H7 (cell line): ENCODE data around the gene ANKRD13D. TPM values are rescaled to one million over a fixed set of nuclear protein-coding genes. Genes with fewer than 3 reads are reported as not detected.

ENCODE experiments used
- DNase-seq: peaks from one replicate; pipeline ENCODE4 v3.0.0; 2012
- H3K27me3 ChIP-seq: 2 replicates; pipeline ENCODE4 v1.6.0; 2011; ENCODE audit warnings: mild to moderate bottlenecking, low read length; ENCODE audit not compliant: control insufficient read depth, insufficient read depth
- H3K36me3 ChIP-seq: replicated peaks from 2 replicates; pipeline ENCODE4 v1.5.1; 2011; ENCODE audit warnings: low read length; ENCODE audit not compliant: control insufficient read depth, insufficient read depth
- H3K4me3 ChIP-seq: 2 replicates; pipeline ENCODE4 v1.5.1; 2011; ENCODE audit warnings: low read depth, mild to moderate bottlenecking, control low read depth, low read length, moderate library complexity; ENCODE audit not compliant: insufficient read depth
- total RNA-seq: library from RNA; depleted of rRNA; stranded (reverse); fragments of >200 nt; shearing (Covaris generic); gene quantifications from 2 replicates; pipeline ENCODE4 v1.2.3, GENCODE V29; 2014

ANKRD13D gene
- total RNA-seq, 1 experiment from 2014 or later: 32.2 TPM

DNA sequence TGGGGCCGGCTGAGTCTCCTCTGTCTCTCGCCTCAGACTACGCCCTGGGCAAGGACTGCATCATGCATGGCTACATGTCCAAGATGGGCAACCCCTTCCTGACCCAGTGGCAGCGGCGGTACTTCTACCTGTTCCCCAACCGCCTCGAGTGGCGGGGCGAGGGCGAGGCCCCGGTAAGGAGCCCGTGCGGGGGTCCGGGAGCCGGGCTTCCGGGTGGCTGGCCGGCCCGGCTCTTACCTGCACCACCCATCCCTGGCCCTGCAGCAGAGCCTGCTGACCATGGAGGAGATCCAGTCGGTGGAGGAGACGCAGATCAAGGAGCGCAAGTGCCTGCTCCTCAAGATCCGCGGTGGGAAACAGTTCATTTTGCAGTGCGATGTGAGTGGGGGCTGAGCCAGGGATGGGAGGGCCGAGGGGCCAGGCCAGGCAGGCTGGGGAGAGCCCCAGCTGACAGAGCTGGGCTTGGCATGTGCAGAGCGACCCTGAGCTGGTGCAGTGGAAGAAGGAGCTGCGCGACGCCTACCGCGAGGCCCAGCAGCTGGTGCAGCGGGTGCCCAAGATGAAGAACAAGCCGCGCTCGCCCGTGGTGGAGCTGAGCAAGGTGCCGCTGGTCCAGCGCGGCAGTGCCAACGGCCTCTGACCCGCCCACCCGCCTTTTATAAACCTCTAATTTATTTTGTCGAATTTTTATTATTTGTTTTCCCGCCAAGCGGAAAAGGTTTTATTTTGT, 4.1 kb upstream of the ANKRD13D start:
- Histone ChIP-seq H3K36me3 (peaks cover 19% of the 10 kb centered on the region), H3K27me3 (no peaks in the 10 kb centered on the region), H3K4me3 (no peak overlapping the region)
- DNase-seq: no peak

DNA sequence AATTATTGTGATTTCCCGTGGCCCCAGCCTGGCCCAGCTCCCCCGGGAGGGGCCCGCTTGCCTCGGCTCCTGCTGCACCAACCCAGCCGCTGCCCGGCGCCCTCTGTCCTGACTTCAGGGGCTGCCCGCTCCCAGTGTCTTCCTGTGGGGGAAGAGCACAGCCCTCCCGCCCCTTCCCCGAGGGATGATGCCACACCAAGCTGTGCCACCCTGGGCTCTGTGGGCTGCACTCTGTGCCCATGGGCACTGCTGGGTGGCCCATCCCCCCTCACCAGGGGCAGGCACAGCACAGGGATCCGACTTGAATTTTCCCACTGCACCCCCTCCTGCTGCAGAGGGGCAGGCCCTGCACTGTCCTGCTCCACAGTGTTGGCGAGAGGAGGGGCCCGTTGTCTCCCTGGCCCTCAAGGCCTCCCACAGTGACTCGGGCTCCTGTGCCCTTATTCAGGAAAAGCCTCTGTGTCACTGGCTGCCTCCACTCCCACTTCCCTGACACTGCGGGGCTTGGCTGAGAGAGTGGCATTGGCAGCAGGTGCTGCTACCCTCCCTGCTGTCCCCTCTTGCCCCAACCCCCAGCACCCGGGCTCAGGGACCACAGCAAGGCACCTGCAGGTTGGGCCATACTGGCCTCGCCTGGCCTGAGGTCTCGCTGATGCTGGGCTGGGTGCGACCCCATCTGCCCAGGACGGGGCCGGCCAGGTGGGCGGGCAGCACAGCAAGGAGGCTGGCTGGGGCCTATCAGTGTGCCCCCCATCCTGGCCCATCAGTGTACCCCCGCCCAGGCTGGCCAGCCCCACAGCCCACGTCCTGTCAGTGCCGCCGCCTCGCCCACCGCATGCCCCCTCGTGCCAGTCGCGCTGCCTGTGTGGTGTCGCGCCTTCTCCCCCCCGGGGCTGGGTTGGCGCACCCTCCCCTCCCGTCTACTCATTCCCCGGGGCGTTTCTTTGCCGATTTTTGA, 3.3 kb upstream of the ANKRD13D start:
- peak; percentile 64 for DNase-seq
- no peaks in the 10 kb centered on the region for H3K27me3 ChIP-seq
- no peak overlapping the region for H3K4me3 ChIP-seq
- peaks cover 21% of the 10 kb centered on the region for H3K36me3 ChIP-seq

GRCh38 chr11:67286621-67287333, 2.3 kb upstream of the ANKRD13D start:
- DNase-seq: peak; percentile 83
- Histone ChIP-seq H3K27me3 (no peaks in the 10 kb centered on the region), H3K36me3 (peaks cover 17% of the 10 kb centered on the region), H3K4me3 (no peak overlapping the region)

DNA sequence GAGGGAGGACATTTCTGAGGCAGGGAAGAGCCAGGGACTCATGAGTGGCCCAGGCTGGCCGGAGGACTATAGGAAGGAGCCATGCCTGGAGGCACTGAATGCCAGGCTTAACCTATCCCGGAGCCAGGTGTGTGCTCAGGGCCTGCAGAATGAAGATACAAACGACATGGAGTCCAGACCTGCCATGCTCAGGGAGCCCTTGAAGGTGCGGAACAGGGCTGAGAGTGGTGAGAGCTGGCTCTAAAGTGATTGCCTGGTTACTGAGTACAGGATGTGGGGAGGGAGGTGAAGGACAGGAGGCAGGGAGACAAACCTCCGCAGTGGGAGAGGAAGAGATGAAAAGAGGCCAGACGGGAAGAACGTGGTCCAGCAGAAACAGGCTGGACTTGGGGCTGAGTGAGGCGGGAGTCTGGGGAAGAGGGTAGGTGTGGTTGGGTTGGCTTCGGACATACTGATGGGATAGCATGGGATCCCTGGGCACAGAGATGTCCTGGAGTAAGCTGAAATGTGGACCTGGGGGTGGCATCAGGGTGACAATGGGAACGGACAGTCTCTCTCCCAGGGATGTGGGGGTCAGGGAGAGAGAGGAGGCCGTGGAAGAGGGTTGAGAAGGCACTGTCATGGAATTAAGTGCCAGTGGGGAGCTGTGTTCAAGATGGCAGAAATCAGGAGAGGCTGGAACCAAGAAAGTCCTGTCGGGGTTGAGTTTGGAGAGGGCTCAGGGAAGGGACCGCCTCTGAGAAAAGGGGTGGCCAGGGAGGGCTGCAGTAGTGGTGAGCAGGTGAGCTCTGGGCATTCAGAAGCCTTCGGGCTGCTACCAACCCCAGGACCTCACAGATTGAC, 1.5 kb upstream of the ANKRD13D start:
- no peaks in the 10 kb centered on the region for H3K27me3 ChIP-seq

DNA sequence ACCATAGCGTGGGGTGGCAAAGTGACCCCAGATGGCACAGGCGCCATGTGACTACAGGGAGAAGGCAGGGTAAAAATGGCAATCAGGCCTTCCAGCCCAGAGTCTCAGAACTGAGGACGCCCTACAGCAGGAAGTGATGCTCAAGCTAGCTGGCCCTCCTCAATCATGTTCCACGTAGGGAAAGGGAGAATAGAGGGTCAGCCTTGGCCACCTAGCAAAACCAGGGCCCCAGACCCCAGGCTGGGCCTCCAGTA, 978 bp upstream of the ANKRD13D start:
- Histone ChIP-seq H3K36me3 (peaks cover 11% of the 10 kb centered on the region), H3K4me3 (peak overlapping the region; percentile 82), H3K27me3 (no peaks in the 10 kb centered on the region)
- DNase-seq: no peak

More for the DNA sequence above, 1.5 kb upstream of the ANKRD13D start:
- DNase-seq: no peak
- peak overlapping the region; percentile 82; the same call in 1 of the 2 replicates for H3K4me3 ChIP-seq
- H3K36me3 ChIP-seq: peaks cover 15% of the 10 kb centered on the region

DNA sequence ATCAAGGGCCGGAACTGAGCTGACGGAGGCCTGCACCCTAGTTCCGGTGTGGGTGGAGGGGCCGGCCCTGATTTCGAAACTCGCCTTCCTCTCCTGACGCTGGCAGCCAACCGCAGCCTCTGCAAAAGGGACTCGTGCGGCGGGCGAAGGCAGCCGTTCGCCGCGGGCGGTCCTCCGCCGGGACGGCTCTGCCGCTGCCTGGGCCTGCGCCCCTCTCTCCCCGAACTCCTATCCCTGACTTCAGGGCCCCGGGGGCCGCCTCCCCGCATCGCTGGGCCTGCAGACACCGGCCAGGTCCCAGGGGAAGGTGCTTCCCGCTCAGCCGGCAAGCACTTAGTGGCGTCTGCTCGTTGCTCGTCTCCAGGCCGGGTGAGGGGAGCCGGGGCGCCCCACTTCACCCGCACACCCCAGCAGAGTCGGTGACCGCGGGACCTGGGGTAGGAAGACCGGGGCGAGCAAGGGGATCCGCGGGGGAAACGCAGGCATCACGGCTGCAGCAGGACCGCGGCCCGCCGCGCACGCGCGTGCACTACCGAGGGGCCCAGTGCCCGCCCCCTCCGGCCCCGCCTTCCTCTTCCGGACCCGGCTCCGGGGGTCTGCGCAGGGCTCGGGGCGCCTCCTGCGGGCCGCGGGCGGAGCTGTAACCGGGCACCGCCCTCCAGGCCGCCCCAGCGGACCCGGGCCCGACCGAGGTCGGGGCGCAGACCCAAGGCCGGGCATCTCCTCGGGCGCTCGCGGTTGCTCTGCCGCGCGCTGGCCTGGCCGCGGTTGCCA, 464 bp upstream of the ANKRD13D start:
- Histone ChIP-seq H3K4me3 (peak overlapping the region; percentile 82), H3K36me3 (peaks cover 8% of the 10 kb centered on the region), H3K27me3 (no peaks in the 10 kb centered on the region)
- DNase-seq: peak; percentile 99

DNA sequence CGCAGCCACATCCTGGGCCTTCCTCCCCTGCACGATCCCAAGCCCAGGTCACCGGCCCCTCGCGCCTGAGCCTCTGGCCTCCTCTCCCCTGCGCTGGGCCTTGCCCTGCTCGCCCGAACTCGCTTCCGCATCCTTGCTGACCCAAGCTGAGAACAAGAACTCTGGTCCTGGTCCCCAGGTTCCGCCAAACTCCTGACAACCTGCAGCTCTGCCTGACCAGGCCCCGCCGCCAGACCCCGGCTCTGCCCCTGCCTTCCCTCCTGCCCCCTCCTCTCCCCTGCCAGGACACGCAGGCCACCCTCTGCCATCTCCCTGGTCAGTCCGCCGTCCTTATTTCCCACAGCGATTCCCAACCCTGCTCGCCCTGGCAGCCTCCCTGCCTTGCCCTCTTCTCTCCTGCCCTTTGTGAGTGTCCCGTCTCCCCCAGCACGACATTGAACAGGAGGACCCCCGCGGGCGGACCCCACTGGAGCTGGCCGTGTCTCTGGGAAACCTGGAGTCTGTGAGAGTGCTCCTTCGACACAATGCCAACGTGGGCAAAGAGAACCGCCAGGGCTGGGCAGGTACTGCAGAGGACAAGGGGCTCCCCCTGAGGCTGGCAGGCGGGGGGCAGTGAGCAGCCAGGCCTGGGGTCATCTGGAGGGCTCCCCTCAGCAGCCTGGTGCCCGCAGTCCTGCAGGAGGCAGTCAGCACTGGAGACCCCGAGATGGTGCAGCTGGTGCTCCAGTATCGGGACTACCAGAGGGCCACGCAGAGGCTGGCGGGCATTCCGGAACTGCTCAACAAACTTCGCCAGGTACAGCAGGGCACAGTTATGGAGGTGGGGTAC, 762 bp downstream of the ANKRD13D start:
- Histone ChIP-seq H3K27me3 (no peaks in the 10 kb centered on the region), H3K36me3 (peaks cover 2% of the 10 kb centered on the region), H3K4me3 (peak overlapping the region; percentile 69)
- DNase-seq: no peak

GRCh38 chr11:67290801-67291200, 1.7 kb downstream of the ANKRD13D start:
- Histone ChIP-seq H3K36me3 (peaks cover 2% of the 10 kb centered on the region), H3K27me3 (no peaks in the 10 kb centered on the region), H3K4me3 (no peak overlapping the region)
- no peak for DNase-seq

DNA sequence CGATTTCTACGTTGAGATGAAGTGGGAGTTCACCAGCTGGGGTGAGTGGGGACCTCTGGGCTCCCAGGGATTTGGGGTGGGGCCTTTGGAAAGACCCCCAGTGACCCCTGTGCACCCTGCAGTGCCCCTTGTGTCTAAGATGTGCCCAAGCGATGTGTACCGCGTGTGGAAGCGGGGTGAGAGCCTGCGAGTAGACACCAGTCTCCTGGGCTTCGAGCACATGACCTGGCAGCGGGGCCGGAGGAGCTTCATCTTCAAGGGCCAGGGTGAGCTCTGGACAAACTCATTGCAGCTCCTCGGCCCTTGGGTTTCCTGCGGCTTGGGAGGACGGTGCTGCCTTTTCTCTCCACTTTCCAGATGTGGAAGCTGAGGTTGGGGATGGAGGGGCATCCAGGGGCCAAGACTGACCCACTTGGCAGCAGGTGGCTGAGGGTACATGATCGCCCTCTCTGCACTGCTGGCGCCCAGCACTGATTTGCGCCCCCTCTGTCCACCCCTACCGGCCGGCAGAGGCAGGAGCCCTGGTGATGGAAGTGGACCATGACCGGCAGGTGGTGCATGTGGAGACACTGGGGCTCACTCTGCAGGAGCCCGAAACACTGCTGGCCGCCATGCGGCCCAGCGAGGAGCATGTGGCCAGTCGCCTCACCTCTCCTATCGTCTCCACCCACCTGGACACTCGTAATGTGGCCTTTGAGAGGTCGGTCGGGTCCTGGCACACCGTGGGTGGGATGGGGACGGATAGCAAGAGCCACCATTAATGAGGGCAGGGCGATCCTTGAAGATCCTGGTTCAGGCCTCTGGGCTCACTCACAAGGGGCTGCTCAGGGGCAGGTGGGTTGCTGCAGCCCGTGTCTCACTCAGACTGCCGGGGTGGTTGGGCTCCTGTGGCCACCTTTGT, 2.6 kb downstream of the ANKRD13D start:
- H3K4me3 ChIP-seq: no peak overlapping the region
- no peaks in the 10 kb centered on the region for H3K27me3 ChIP-seq
- peaks cover 2% of the 10 kb centered on the region for H3K36me3 ChIP-seq
- no peak for DNase-seq

GRCh38 chr11:67292671-67293070, 3.6 kb downstream of the ANKRD13D start:
- no peak for DNase-seq
- Histone ChIP-seq H3K27me3 (no peaks in the 10 kb centered on the region), H3K4me3 (no peak overlapping the region), H3K36me3 (peaks cover 2% of the 10 kb centered on the region)

DNA sequence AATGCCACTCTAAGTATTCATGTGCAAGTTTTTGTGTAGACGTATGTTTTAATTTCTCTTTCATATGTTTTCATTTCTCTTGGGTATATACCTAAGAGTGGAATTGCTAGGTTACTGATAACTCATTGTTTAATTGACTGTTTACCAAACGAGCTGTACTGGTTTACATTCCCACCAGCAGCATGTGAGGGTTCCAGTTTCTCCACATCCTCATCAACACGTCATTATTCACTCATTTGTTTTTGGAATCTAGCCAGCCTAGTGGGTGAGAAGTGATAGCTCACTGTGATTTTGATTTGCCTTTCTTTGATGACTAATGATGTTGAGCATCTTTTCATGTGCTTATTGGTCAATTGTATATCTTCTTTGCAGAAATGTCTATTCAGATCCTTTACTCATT, 4.0 kb downstream of the ANKRD13D start:
- DNase-seq: no peak
- Histone ChIP-seq H3K27me3 (no peaks in the 10 kb centered on the region), H3K36me3 (peaks cover 2% of the 10 kb centered on the region), H3K4me3 (no peak overlapping the region)

- Histone ChIP-seq H3K36me3 (peaks cover 2% of the 10 kb centered on the region), H3K4me3 (no peak overlapping the region), H3K27me3 (no peaks in the 10 kb centered on the region)
- no peak for DNase-seq
Measured at GRCh38 chr11:67295846-67296245, 6.7 kb downstream of the ANKRD13D start.
